ENCODE data around the gene RAD23B.
"Not testable (repeated sequence)": the region's sequence is repeated elsewhere in the genome, so short reads cannot be mapped to it uniquely, and the experiment has no call there.

The RAD23B gene

DNA sequence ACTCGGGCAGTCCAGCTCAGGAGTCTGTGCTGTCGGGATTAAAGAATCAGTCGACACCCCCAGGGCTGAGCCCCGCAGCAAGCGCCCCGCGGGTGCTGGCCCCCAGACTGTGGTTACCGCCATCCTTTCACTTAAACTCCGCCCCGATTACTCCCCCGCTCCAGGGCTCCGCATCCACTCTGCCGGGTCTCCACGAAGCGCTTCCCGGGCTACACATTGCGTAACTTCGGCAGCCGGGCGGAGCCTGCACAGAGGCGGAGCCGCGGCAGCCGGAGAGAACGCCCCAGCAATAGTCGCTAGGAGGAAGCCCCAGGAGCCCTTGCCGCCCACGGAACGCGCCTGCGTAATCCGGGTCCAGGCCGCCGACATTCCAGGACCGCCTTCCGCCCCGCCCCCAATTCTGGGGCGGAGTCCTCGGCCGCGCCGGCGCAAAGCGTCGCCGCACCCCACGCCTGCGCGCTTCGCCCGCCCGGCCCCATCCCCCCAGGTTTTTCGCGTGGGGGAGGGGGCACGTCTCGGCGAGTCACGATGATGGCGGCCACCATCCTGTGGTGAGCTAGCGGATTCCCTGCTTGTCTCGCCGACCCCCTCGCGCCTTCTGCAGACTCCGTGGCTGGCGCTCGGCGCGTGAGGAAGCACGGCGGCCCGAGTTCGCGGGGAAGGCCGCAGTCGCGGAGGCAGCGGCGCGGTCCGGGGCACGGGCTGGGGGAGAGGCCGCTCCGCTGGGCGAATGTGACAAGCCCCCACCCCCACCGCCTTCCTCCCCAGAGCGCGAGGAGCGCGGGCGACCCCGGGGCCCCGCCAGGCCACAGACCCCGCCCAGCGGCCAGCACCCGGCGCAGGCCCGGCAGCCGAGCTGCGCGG, at the start of gene RAD23B:
Gene RAD23B (plus strand): TSS at position 521 of the 864 bp plus-strand sequence. CDS start 351 bp downstream, outside the sequence.
- peak; percentile 94 for DNase-seq

DNA sequence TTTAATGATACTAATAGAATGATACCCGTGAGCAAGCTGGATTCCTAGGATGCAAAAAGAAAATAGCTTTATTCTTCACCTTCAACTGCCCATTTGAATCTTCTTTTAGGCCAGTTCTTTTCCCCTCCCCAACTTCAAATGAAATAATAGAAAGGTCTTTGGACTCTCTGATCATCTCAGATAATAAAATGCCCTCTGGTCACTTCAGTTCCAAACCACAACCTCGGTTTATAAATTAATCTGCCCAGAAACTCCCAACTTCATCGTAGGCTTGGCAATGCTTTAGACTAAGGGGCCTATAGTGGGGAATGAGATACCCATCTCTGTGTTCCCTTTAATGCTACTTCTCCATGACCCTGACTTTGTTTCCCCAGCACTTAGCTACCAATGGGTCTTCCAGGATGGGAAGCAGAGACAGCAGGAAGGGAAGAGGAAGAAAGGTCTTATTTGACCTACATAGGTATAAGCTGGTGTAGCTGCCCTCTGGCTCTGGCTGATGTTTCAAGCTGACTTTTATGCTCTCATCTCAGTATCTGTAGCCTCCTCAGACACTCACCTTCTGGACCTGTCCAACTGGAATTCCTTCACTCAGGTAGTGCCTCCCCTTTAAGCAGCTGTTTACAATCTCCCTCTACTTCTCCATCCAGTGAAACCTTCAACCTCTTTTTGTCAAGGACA, 47.2 kb upstream of the RAD23B start:
- DNase-seq, result no peak

DNA sequence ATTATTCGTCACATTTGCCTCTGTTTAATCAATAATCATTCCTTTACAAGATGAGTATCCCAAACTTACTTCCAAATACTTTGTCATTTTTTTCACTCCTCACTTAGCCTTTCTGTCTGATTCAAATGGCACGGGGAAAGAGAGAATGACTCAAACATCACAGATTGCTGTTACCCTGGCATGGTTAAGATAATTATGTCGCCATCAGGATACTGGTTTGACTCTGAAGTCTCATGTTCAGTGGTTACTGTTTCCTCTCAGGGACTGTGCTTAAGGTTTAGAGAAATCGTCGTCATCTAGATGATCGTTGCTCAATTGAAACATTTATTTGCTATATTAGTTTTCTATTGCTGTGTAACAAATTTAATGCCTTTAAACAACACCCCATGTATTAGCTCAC, 45.2 kb upstream of the RAD23B start:
- DNase-seq, result no peak

DNA sequence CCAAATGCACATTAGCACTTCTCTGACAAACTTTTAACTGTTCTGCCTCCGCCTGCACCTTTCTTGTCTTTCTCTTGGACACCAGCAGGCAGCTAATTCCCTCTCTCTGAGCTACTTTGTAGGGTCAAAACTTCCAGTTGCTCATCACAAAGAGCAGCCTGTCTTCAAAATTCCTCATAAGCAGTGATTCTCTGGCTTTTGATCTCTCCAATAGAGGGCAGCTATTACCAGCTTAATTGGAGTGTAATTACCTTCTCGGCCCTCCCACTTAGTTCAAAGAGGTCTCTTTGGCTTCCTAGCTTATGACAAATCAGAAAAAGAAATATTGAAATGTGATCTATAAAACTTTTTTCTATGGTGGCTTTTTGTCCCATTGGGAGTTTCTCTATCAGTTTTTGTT, 43.6 kb upstream of the RAD23B start:
- DNase-seq, result peak; percentile 27 to 31

DNA sequence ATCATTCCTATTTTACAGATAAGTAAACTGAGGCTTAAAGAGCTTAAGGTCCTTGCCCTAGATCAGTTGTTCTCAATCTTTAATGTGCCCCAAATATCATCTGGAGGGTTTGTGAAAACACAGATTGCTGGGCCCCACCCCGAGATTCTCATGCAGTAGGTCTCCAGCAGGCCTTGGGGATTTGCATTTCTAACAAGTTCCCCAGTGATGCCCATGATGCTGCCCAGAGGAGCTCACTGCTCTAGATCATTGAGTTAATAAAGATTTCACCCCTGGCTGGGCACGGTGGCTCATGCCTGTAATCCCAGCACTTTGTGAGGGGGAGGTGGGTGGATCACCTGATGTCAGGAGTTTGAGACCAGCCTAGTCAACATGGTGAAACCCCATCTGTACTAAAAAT, 42.8 kb upstream of the RAD23B start:
- DNase-seq, result no peak

DNA sequence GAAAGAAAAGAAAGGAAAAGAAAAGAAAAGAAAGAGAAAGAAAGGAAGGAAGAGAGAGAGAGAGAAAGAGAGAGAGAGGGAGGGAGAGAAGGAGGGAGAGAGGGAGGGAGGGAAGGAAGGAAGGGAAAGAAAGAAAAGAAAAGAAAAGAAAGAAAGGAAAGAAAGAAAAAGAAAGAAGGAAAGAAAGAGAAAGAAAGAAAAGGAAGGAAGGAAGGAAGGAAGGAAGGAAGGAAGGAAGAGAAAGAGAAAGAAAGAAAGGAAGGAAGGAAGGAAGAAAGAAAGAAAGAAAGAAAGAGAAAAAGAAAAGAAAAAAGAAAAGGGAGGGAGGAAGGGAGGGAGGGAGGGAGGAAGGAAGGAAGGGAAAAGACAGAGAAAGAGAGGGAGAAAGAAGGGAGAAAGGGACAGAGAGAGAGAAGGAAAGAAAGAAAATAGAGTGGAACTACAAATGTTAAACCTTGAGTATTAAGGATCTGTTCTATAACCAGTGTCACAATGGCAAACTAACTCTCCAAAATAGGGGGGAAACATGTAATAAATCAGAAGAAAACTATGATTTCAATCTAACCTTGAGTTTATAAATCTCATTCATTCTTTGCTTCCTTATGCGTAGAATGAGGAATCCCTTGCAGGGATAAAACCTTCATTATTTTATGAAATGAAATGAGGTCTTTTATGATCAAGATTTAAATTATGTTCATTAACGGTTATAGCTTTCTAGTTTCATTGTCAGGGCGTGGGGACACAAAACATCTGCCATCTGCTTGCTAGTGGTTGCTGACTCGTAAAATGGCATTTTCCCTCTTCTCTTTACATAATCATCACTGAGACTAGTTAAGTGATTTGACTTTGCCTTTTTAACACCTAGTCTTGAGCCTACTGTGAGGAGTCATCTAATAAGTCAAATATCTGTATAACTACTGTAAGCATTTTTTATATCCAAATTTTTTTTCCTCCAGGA, 40.7 kb upstream of the RAD23B start:
- no peak for DNase-seq

DNA sequence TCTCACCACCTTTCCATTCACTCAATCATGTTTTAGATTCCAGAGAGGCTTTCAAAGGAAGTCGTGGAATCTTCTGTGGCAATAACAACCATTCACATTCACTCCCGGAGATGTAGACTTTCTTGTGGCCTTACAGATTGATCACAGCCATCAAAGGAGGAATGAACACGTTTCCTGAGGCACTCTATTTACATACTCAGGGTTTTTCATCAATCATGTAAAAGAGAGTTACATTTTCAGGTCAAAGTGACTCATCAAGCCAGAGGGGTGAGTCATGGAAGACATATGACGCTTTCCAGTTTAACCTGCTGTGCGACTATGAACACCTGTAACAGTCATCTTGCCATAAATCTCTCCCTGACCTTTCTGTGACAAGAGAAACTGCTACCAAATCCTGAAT, 39.3 kb upstream of the RAD23B start:
- DNase-seq, result no peak

DNA sequence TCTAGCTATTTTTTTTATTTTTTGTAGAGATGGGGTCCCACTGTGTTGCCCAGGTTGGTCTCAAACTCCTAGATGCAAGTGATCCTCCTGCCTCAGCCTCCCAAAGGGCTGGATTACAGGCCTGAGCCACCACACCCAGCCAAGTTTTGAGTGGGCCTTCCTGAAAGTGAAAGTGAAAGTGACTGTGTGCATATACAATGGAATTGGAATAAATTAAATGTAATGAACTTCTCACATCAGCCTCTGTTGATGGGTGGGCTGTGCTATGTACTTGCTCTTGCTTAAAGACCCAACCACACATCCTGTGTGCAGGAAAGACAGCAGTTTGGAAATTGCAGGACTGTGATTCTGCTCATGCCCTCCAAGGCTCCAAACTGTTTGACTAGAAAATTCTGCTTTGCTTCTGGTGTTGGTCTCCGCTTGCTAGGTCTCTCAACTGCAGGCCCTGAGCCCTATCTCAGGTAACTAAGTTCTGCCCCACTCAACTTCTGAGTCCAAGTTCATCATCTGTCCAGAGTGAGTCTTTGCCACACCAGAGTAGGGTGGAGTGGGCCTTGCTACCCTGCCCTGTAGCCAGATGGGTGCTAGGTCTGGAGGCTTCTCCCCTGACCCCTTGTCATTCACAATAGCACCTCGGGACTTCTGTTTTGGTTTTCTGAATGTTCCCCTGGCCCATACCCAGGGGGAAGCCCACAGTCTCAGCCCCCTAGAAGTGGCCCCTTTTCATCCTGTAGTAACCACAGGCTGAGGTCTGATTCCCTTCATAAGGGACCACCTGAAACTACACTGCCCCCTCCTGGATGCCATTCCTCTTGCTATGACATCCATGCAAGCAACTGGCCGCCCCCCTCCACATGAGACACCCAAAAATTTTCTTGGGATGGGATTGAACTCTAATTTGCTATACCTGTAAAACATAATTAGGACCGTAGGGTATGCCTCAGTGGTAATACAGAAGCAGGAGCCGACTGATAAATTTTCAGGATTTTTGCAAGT, 36.5 kb upstream of the RAD23B start:
- no peak for DNase-seq

DNA sequence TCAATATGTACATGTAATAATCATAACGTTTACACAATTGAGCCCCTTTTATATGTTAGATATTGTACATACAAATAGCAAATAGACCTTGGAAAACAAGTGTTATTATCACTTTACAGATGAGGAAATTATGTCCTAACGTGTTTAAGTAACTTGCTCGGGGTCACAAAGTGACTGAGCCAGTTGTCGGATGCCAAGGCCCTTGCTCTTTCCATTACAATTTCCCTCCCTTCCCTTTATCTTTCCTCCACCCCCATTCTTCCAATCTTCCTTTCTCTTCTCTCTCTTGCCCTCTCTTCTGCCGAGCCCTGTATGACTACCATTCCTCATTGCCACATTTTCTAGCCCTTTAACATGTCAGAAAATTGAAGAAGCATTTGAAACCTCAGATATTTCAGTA, 34.4 kb upstream of the RAD23B start:
- no peak for DNase-seq

DNA sequence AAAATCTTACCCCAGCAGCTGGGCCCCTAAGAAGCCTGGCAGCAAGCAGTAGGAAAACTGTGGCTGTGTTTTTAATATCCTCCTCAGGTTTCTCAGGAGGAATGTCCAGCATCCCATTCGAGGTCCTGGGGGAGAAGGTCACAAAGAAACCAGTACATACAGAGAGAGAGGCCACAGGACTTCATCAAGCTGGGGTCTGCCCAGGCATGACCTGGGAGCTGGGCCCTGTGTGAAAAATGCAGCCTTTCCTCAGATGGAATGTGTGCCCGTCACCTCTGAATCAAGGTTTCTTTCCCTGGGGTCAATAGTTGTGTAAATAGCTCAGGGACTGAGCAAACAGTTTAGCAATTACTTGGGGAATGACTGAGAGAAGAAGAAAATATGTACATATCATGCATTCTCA, 33.9 kb upstream of the RAD23B start:
- no peak for DNase-seq

DNA sequence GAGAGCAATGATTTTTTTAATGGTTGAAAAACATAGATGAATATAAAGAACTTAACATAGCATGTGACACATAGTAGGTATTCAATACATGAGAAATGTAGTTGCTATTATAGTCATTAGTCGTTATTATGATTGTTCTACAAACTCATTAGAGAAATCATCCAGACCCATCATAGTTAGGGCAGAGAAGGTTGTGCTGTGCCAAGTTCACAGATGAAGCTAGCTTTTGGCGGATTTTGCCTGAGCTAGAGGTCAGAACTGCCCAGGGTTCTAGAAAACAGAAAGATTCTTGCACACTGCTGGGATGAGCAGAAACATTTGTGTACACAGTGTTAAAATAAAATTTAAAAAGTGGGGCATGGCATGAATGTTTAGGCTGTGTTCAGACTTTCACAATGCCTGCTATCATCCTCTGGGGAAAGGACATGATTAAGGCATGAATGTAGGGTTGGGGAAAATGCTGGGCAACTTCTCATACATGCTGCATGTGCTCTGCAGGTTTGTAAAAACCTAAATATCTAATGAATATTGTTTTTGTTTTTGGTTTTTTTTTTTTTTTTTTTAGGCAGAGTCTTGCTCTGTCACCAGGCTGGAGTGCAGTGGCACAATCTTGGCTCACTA, 33.3 kb upstream of the RAD23B start:
- DNase-seq, result no peak

DNA sequence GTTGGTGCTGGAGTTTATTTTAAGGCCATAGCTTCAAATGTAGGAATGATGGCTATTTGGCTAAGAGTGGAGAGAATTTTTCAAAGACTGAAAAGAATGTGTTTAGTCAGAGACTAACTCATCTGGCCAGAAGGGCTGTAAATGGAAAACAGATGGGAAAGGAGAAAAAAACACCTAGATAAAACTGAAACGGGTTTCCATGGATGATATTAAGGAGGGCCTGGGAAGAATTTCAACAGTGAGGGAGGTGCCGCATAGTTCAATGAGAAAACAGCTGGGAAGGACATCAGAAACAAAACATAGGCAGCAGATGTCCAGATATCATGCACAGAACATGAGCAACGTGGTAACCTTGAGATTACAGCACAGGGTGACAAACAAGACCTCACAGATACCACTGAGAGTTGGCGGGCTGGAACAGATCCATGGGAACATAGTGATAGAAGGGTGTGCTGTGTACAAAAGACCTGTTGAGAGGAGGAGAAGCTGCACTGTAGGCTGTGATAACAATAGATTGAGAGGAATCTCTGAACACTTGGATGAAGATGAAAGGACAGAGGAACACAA, 31.2 kb upstream of the RAD23B start:
- DNase-seq, result no peak

DNA sequence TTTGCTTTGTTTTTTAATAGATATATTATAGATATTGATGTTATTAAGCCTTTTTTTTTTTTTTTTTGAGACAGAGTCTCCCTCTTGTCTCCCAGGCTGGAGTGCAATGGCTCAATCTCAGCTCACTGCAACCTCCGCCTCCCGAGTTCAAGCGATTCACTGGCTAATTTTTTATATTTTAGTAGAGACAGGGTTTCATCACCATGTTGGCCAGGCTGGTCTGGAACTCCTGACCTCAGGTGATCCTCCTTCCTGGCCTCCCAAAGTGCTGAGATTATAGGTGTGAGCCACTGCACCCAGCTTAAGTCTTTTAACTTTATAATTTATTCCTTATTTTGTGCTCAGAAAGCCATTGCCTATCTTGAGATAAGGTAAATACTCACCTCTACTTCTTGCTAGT, 24.2 kb upstream of the RAD23B start:
- no peak for DNase-seq

DNA sequence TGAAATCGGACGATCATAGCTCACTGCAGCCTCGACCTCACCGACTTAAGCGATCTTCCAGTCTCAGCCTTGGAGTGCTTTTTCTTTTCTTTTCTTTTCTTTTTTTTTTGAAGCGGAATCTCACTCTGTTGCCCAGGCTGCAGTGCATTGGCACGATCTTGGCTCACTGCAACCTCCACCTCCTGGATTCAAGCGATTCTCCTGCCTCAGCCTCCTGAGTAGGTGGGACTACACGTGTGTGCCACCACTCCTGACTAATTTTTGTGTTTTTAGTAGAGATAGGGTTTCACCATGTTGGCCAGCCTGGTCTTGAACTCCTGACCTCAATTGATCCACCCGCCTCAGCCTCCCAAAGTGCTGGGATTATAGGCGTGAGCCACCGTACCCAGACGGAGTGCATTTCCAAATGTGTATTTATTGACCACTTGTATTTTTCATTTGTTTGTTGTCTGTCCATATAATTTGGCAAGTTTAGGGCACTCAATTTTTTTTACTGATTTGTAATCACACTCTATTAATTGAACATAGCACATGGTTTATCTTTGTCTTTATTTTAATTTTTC, 23.2 kb upstream of the RAD23B start:
- not testable (repeated sequence) for DNase-seq

DNA sequence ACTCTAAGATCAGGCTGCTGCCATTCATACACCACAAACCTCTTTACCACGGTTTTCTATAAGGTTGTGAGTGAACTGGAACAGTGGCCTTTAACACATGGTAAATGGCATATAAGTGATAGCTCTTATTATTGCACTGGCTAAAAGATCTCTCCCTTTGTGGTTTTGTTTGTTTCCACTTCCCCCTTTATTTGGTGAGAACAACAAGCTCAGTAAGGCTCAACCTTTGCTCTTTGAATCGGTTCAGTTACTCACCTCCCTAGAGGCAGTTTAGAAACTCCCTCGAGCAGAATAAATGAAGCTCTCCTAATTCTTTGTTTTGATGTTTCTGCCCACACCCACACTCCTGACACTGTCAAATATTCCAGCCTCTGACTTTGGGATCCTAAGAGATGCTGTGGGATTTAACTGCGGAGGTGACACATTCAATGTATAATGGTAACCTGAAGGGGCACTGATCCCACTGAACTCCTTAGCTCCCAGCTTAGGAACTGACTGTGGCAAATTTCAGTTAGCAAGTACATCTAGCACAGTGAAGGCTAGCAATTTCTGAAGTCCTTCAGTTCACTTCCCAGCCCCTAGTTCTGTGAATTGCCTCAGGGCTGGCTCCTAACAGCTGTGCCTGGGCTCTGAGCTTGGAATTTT, 22.5 kb upstream of the RAD23B start:
- DNase-seq, result no peak

DNA sequence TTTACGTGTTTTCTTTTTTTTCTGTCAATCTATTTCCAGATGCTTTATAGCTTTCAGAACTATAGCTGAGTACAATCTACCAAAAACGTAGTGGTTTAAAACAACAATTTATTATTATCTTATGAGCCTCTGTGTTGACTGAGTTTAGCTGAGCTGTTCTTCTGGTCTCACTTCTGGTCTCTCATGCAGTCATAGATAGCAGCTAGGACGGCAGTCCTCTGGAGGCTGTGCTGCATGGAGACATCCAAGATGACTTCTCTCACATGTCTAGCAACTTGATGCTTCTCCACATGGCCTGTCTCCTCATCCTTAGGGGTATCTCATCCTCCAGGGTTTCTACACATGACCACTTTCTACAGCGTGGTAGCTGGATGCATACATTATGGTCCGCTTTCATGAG, 22.0 kb upstream of the RAD23B start:
- no peak for DNase-seq

DNA sequence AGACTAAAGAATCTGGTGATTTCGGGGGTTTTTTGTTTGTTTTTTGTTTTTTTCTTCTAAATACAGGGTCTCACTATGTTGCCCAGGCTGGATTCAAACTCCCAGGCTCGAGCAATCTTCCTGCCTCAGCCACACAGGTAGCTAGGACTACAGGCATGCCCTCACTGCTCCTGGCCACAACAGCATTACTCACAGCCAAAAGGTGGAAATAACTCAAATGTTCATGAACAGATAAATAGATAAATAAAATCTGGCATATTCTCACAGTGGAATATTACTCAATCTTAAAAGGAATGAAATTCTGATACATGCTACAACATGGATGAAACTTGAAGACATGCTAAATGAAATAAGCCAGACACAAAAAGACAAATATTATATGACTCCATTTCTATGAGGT, 19.8 kb upstream of the RAD23B start:
- DNase-seq, result no peak

DNA sequence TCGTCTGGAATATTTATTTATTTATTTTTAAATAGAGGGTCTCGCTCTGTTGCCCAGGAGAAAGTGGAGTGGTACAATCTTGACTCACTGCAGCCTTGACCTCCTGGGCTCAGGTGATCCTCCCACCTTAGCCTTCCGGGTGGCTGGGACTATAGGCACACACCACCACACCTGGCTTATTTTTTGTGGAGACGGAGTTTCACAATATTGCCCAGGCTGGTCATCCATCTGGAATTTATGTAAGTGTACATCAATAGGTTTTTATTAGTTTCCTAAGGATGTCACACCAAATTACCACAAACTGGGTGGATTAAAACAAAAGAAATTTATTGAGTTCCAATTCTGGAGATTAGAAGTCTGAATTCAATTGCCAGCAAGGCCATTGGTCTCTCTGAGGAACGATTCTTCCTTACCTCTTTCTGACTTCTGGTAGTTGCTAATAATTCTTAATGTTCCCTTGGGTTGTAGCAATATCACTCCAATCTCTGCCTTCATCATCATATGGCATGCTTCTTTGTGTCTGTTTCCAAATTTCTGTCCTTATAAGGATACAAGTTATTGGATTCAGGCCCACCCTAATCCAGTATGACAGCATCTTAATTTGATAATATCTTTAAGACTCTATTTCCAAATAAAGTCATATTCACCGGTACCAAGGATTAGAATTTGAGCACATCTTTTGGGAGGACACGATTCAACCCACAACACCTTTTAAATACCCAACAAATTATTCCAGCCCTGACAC, 16.3 kb upstream of the RAD23B start:
- no peak for DNase-seq

DNA sequence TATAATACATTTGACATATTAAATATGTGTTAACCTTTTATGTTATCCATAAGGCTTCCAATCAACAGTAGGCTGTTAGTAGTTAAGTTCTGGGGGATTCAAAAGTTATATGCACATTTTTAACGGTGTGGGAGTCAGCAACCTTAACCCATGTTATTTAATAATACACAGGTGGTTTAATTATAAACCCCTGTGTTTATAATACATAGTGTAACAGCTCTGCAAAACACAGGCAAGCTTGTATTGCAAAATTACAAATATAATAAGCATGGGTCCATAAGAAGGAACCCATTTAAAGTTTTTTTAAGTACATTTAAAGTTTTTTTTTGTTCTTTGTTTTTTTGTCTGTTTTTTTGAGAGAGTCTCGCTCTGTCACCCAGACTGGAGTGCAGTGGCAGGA, 14.5 kb upstream of the RAD23B start:
- DNase-seq, result no peak

DNA sequence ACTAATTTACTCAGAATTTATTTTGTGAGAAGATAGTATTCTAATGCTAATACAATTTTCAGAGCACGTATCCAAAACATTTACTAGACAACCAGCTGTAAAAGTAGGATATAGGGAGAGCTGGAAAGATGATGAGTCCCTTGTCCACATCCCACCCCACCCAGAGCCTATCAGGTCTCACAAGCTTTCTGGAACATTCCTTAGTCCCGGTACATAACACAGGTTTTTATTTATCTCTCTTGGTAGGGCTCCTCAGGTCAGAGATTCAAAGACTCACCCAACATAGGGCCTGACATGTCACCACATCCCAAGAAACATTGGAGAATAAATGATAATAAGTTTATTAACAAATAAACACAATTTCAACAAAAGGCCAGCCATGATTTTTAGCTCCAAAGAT, 13.8 kb upstream of the RAD23B start:
- DNase-seq, result no peak

All from AML-193 (cell line).